GM13977 (cell line): Measurements from ENCODE around the gene SLC9A9.

Source experiments
- DNase-seq: peaks from one replicate; pipeline ENCODE4 v3.0.0; 2012; ENCODE audit warnings: low spot score
- CTCF ChIP-seq: IDR thresholded peaks from 2 replicates; pipeline ENCODE4 v1.5.1; 2012; ENCODE audit warnings: mild to moderate bottlenecking, control low read depth; ENCODE audit not compliant: insufficient read depth; ENCODE audit errors: extremely low read depth, missing control alignments
- in situ Hi-C: fragments of 300-500 bp; cut with MboI; formaldehyde crosslinking; loops from one replicate; pipeline ENCODE4 v1.12.0; 2022; ENCODE audit warnings: low sequenced_read_pairs, low pct_unique_long_range_greater_than_20kb, mixed read lengths, inconsistent platforms; ENCODE audit not compliant: unreplicated experiment

SLC9A9 gene

GRCh38 chr3:143573610-143574303 lies 274.5 kb downstream of the SLC9A9 start:
- in situ Hi-C loops = no loop called here
- DNase-seq = no peak
- TF ChIP-seq CTCF = no peak

GRCh38 chr3:143571548-143571947 lies 276.7 kb downstream of the SLC9A9 start:
- in situ Hi-C loops = no loop called here
- DNase-seq = no peak
- TF ChIP-seq CTCF = no peak

- no peak for DNase-seq
- no peak for TF ChIP-seq CTCF
- in situ Hi-C loops = no loop called here
Measured at GRCh38 chr3:143567823-143568222, 280.4 kb downstream of the SLC9A9 start.

- in situ Hi-C loops = no loop called here
- TF ChIP-seq CTCF = no peak
- no peak for DNase-seq
Measured at GRCh38 chr3:143565951-143566350, 282.3 kb downstream of the SLC9A9 start.

GRCh38 chr3:143563786-143564185 lies 284.5 kb downstream of the SLC9A9 start:
- in situ Hi-C loops = no loop called here
- no peak for DNase-seq
- TF ChIP-seq CTCF = no peak

- in situ Hi-C loops = no loop called here
Measured at GRCh38 chr3:143562789-143563188, 285.5 kb downstream of the SLC9A9 start.

More at GRCh38 chr3:143562789-143563188, 285.5 kb downstream of the SLC9A9 start:
- DNase-seq = no peak
- no peak for TF ChIP-seq CTCF
